ENCODE results near the gene AZGP1.

DNA sequence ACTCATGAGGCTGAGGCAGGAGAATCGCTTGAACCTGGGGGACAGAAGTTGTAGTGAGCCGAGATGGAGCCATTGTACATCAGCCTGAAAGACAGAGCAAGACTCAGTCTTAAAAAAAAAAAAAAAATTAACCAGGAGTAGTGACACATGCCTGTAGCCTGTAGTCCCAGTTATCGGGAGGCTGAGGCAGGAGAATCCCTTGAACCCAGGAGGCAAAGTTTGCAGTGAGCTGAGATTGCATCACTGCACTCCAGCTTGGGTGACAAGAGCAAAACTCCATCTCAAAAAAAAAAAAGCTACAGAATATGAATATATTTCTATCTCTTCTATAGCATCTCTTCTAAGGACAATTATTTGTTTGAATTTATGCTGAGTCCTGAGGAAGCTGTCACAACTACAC is 6.5 kb downstream of the AZGP1 start:
- TF ChIP-seq, protein P1, sequence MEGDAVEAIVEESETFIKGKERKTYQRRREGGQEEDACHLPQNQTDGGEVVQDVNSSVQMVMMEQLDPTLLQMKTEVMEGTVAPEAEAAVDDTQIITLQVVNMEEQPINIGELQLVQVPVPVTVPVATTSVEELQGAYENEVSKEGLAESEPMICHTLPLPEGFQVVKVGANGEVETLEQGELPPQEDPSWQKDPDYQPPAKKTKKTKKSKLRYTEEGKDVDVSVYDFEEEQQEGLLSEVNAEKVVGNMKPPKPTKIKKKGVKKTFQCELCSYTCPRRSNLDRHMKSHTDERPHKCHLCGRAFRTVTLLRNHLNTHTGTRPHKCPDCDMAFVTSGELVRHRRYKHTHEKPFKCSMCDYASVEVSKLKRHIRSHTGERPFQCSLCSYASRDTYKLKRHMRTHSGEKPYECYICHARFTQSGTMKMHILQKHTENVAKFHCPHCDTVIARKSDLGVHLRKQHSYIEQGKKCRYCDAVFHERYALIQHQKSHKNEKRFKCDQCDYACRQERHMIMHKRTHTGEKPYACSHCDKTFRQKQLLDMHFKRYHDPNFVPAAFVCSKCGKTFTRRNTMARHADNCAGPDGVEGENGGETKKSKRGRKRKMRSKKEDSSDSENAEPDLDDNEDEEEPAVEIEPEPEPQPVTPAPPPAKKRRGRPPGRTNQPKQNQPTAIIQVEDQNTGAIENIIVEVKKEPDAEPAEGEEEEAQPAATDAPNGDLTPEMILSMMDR (IDR thresholded peaks at IDR 0.05 in 4 of 5, conservative IDR thresholded peaks at IDR 0.05 in 1 of 5), result no peak
- no peak for TF ChIP-seq POLR2A (IDR thresholded peaks at IDR 0.05)

All from gastrocnemius medialis (tissue), 4 donors.